SH-SY5Y (cell line): Measurements from ENCODE around the gene ZBED4.

Source experiments
- GATA2 ChIP-seq: IDR thresholded peaks from 2 replicates; pipeline ENCODE4 v1.6.1; 2011; ENCODE audit warnings: mild to moderate bottlenecking, low read depth, low read length
- GATA3 ChIP-seq: IDR thresholded peaks from 2 replicates; pipeline ENCODE4 v1.6.1; 2011; ENCODE audit warnings: low read depth, mild to moderate bottlenecking, low read length, moderate library complexity

- TF ChIP-seq GATA2 (no peak), GATA3 (no peak)
Observed at GRCh38 chr22:49937758-49938564, 84.3 kb downstream of the ZBED4 start.
